ENCODE results near the gene FCGR1A.
"Not testable (repeated sequence)": the region's sequence is repeated elsewhere in the genome, so short reads cannot be mapped to it uniquely, and the experiment has no call there.

DNA sequence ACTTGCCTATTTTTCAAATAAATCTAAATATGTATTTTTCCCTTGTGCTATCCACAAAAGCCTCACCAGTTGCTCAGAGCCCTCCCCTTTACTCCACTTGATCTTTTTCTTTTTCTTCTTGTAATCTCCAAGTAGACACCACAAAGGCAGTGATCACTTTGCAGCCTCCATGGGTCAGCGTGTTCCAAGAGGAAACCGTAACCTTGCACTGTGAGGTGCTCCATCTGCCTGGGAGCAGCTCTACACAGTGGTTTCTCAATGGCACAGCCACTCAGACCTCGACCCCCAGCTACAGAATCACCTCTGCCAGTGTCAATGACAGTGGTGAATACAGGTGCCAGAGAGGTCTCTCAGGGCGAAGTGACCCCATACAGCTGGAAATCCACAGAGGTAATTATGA lies 1.4 kb downstream of the FCGR1A start:
- TF ChIP-seq, protein P1, sequence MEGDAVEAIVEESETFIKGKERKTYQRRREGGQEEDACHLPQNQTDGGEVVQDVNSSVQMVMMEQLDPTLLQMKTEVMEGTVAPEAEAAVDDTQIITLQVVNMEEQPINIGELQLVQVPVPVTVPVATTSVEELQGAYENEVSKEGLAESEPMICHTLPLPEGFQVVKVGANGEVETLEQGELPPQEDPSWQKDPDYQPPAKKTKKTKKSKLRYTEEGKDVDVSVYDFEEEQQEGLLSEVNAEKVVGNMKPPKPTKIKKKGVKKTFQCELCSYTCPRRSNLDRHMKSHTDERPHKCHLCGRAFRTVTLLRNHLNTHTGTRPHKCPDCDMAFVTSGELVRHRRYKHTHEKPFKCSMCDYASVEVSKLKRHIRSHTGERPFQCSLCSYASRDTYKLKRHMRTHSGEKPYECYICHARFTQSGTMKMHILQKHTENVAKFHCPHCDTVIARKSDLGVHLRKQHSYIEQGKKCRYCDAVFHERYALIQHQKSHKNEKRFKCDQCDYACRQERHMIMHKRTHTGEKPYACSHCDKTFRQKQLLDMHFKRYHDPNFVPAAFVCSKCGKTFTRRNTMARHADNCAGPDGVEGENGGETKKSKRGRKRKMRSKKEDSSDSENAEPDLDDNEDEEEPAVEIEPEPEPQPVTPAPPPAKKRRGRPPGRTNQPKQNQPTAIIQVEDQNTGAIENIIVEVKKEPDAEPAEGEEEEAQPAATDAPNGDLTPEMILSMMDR (IDR thresholded peaks at IDR 0.05; ENCODE audit: poor library complexity) = not testable (repeated sequence)
- not testable (repeated sequence) for TF ChIP-seq EZH2phosphoT487 (IDR thresholded peaks at IDR 0.05; ENCODE audit: low read depth, severe bottlenecking, unreplicated experiment)
